ENCODE results near the gene CACNB1.
A peak's percentile ranks its signal among the peaks of the same experiment; 100 is the strongest.

Gene CACNB1

GRCh38 chr17:39158623-39159022 lies 38.8 kb downstream of the CACNB1 start:
- peaks cover 16% of the 10 kb centered on the region for H3K27me3 ChIP-seq
- H3K27ac ChIP-seq = no peak overlapping the region
- TF ChIP-seq, protein P1, sequence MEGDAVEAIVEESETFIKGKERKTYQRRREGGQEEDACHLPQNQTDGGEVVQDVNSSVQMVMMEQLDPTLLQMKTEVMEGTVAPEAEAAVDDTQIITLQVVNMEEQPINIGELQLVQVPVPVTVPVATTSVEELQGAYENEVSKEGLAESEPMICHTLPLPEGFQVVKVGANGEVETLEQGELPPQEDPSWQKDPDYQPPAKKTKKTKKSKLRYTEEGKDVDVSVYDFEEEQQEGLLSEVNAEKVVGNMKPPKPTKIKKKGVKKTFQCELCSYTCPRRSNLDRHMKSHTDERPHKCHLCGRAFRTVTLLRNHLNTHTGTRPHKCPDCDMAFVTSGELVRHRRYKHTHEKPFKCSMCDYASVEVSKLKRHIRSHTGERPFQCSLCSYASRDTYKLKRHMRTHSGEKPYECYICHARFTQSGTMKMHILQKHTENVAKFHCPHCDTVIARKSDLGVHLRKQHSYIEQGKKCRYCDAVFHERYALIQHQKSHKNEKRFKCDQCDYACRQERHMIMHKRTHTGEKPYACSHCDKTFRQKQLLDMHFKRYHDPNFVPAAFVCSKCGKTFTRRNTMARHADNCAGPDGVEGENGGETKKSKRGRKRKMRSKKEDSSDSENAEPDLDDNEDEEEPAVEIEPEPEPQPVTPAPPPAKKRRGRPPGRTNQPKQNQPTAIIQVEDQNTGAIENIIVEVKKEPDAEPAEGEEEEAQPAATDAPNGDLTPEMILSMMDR (IDR thresholded peaks at IDR 0.05) = no peak

GRCh38 chr17:39156491-39156890 lies 41.0 kb downstream of the CACNB1 start:
- peaks cover 29% of the 10 kb centered on the region for H3K27me3 ChIP-seq
- no peak overlapping the region for H3K4me3 ChIP-seq (ENCODE audit: low read depth in 1 of 2, low read length in 1 of 2)
- peaks cover 26 to 31% of the 10 kb centered on the region in 2 experiments for H3K4me1 ChIP-seq (ENCODE audit: control insufficient read depth in 1 of 2, insufficient read depth in 1 of 2, low read depth in 1 of 2, low read length in 1 of 2)
- H3K9me3 ChIP-seq = no peaks in the 10 kb centered on the region
- H3K27ac ChIP-seq = no peak overlapping the region
- no peaks in the 10 kb centered on the region for H3K36me3 ChIP-seq
- TF ChIP-seq, protein P1 (IDR thresholded peaks at IDR 0.05) = no peak

More at GRCh38 chr17:39158623-39159022, 38.8 kb downstream of the CACNB1 start:
- peaks cover 10% of the 10 kb centered on the region in 2 experiments for H3K4me1 ChIP-seq (ENCODE audit: control insufficient read depth in 1 of 2, insufficient read depth in 1 of 2, low read depth in 1 of 2, low read length in 1 of 2)
- no peaks in the 10 kb centered on the region for H3K36me3 ChIP-seq
- no peaks in the 10 kb centered on the region for H3K9me3 ChIP-seq
- no peak overlapping the region for H3K4me3 ChIP-seq (ENCODE audit: low read depth in 1 of 2, low read length in 1 of 2)

GRCh38 chr17:39155654-39156053 lies 41.8 kb downstream of the CACNB1 start:
- TF ChIP-seq, protein P1 (IDR thresholded peaks at IDR 0.05) = no peak
- Histone ChIP-seq H3K4me3 (ENCODE audit: low read depth in 1 of 2, low read length in 1 of 2) (no peak overlapping the region), H3K27me3 (peaks cover 38% of the 10 kb centered on the region), H3K36me3 (no peaks in the 10 kb centered on the region), H3K9me3 (no peaks in the 10 kb centered on the region), H3K4me1 (ENCODE audit: control insufficient read depth in 1 of 2, insufficient read depth in 1 of 2, low read depth in 1 of 2, low read length in 1 of 2) (peaks cover 26 to 38% of the 10 kb centered on the region in 2 experiments), H3K27ac (no peak overlapping the region)

DNA sequence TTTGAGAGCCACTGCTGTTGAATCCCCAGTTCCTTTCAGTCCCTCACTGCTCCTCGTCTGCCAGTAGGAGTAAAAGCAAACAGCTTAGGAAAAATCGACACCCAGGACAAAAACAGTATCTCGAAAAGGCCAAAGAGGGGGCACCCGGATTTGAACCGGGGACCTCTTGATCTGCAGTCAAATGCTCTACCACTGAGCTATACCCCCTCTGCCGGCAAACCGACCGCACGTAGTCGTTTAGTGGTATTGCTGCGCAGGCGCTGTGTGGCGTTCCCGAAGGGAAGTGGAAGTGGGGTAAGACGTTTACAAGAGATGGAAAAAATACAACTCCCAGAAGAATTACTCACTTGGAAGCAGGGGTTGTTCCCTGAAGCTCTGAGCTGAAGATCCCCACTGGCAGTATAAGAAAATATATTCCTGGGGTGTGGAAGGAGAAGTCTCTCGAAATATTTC lies 43.8 kb downstream of the CACNB1 start:
- Histone ChIP-seq H3K27ac (peak overlapping the region; percentile 53), H3K4me3 (ENCODE audit: low read depth in 1 of 2, low read length in 1 of 2) (peak overlapping the region; percentile 58 to 80), H3K4me1 (ENCODE audit: control insufficient read depth in 1 of 2, insufficient read depth in 1 of 2, low read depth in 1 of 2, low read length in 1 of 2) (peaks cover 26 to 38% of the 10 kb centered on the region in 2 experiments)

DNA sequence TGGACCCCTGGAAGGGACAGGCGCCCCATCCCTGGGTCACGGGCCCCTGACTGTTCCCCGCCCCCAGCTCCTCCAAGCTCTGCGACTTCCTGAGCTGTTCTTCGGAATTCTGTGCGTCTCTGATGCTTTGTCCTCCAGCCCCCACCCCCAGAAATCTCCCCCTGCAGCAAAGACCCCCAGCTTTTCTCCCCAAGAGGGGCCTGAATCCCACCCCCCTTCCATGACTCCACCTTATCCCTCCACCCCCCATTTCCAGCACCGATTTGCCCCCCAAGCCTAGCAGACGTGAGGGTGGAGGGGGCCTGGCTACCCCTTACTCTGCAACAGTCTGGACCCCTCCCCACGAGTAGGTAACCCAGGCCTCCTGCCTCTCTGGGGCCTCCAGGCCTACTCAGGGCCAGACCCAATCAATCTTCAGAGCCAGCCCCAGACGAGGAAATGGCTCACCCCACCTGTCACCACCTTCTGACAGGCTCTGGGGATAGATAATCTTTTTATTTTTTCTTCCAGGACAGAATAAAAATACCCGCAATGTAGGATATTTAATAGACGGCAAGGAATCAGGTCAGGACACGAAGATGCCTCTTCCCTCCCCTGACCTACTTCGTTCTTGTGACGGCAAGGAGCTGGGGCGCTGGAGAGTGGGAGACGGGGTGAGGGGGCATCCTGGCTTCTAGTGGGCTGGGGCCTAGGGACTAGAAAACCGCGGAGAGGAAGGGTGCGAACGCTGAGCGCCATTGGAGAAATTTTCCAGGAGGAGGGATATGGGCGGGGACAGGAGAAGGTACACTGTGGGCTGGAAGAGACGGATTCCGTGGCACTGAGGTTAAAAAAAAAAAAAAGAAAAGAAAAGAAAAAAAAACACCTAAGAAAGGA lies 45.3 kb downstream of the CACNB1 start:
- Histone ChIP-seq H3K27ac (no peak overlapping the region), H3K27me3 (peaks cover 72% of the 10 kb centered on the region), H3K4me1 (ENCODE audit: control insufficient read depth in 1 of 2, insufficient read depth in 1 of 2, low read depth in 1 of 2, low read length in 1 of 2) (peaks cover 26 to 38% of the 10 kb centered on the region in 2 experiments)

More for the DNA sequence above, 43.8 kb downstream of the CACNB1 start:
- Histone ChIP-seq H3K36me3 (no peaks in the 10 kb centered on the region), H3K9me3 (no peaks in the 10 kb centered on the region), H3K27me3 (peaks cover 58% of the 10 kb centered on the region)
- TF ChIP-seq, protein P1 (IDR thresholded peaks at IDR 0.05) = no peak

More for the DNA sequence above, 45.3 kb downstream of the CACNB1 start:
- TF ChIP-seq, protein P1 (IDR thresholded peaks at IDR 0.05) = no peak
- Histone ChIP-seq H3K36me3 (no peaks in the 10 kb centered on the region), H3K4me3 (ENCODE audit: low read depth in 1 of 2, low read length in 1 of 2) (peak overlapping the region; percentile 58 to 80), H3K9me3 (no peaks in the 10 kb centered on the region)
